NCI-H1417 (cell line): ENCODE results near the gene CYBC1.

Experiments used
- DNase-seq, 3 experiments: peaks; one replicate each; lab custom pipeline; 2025; lab: John Stamatoyannopoulos, UW

Gene CYBC1

DNA sequence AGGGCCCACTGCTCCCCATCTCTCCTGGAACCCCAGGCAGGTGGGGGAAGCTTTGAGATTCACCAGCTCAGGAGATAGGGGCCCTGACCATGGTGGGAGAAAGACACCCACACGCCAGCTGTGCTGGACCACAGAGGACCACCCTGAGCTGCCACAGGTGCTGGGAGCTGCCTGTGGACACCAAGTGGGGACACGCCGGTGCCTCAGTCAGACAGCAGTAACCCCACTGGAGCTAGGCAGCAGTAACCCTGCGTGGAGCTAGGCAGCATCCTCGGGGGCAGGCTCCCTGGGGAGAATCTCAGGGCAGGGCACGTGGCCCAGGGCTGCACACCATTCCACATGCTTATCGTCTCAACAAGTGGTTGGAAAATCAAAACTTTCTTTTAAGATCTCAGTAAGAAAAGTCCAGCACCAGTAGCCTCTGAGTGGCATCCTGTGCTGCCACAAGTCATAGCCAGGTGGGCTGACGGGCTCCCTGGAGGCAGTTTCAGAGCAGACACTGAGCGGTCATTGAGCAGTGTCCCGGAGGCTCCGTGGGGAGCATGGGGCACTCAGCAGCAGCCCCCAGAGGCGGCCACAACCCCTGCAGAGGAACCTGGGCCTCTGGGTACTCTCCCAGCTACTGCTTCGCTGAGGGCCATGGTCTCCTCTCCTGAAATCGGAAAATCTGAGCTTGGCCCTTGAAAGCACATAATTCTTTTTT lies 40.4 kb downstream of the CYBC1 start:
- DNase-seq: no peak

DNA sequence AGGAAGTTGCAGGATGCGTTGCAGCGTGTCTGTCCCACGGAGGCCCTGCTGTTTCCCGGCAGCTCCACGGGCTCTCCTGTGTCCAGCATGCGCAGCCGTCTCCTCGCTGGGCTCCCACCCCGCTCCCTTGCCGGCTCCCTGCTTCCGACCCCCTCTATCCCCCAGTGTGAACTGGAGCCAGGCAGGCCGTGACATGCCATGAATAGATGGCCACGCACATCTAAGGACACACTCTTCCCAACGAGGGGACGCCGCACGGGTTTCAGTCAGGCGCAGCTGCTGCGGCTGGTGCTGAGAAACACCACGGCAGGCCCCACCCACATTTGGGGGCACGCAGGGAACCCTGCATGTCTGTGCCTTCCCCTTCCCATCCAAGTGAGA lies 41.6 kb downstream of the CYBC1 start:
- no peak for DNase-seq

- DNase-seq: no peak
These were observed 42.1 kb downstream of the CYBC1 start for GRCh38 chr17:82408288-82408937.

- DNase-seq: peak in 1 of 3 experiments; percentile 8
These were observed 43.3 kb downstream of the CYBC1 start for GRCh38 chr17:82407255-82407654.

DNA sequence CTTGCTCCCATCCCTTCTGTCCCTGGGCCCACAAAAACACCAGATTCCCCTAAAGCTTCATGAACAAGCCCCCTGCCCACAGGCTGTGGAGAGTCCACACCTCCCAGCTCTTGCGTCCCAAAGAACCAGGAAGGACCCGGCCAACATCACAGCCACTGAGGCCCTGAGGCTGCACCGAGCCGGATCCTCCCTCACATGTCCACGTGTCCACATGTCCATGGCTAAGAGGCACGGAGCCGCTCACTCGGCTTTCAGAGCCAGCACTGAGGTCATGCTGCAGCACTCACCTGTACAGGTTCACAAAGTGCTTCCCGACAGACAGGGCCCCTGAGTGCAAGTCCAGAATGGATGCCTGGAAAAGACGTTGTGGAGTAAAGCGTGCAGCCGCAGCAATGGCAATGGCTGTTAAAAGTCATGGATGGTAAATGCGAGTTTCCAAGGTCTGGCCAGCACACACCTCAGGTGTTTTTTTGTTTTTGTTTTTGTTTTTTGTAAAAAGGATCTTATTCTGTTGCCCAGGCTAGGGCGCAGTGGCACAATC lies 44.4 kb downstream of the CYBC1 start:
- DNase-seq: no peak

DNA sequence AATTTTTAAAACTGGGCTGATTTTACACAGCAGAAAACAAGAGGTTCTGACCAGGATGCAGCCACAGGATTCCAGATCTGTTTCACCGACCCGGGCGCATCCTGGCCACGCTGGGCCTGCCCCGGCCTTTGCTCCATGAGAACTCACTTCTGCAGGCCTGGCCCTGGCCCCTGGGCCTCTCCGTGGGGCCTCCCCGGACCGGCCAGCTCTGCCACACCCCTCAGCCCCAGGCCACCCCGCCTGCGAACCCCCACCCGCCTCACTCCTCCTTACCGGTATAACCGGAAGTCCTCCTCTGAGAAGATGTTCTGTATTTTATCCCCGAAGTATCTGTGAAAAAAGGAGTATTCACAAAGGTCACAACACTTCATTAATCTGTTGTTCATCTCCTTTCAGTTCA lies 45.5 kb downstream of the CYBC1 start:
- no peak for DNase-seq

GRCh38 chr17:82403662-82404660 lies 46.6 kb downstream of the CYBC1 start:
- DNase-seq: no peak

- no peak for DNase-seq
These were observed 47.7 kb downstream of the CYBC1 start for GRCh38 chr17:82402865-82403264.

DNA sequence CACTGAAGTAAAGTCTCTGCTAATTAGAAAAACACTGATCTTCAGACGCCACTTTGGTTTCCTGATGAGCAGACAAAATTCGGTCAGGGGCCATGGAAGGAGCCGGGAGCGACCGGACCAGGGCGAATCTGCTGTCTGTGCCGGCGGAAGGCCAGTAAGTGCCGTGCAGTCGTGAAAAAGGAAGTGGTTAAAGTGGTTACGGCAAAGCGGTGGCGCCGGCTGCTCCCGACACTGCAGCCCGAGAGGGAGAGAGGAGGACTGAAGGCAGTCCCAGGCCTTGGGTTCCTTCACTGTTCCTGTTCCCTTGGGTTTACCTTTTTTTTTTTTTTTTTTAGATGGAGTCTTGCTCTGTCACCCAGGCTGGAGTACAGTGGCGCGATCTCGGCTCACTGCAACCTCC lies 49.7 kb downstream of the CYBC1 start:
- no peak for DNase-seq

DNA sequence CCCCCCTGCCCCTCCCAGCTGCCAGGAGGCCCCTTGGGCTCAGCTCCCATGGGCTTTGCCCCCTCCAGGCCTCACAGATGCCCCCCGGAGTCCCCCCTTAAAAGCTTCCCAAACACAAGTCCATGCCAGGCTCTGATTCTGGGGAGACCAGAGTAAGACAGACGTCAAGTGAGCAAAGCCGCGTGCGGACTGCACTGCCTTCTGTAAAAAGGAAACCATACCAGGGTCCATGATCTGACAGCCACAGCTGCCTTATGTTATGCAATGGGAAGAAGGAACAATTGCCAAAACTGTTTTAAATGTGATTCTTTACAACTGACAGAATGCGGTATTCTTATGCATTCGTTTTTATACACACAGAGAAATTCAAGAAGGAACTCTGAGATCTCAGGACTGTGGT lies 50.3 kb downstream of the CYBC1 start:
- DNase-seq: peak in 1 of 3 experiments; percentile 19

DNA sequence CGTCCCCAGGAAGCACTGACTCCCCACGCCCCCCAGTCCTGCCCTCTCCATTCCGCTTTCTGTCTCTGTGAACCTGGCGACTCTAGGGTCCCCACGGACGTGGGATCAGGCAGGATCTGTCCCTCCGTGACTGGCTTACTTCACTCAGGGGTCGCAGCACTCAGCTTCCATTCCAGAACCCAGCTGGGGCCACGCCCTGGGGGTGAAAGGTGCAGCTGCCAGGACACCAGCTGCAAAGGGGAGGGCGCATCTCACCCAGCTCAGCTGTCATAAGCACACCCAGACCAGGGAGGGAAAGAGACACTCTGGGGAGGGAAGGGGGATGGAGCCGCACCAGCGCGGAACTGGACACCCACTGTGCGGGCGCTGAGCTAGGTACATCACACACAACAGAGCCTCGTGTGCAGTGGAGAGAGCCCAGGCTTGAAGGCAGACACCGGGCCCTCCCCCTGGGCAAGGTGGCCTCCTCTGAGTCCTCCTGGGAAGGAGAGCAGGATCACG lies 50.9 kb downstream of the CYBC1 start:
- peak; percentile 35 to 72 (median 36) for DNase-seq

DNA sequence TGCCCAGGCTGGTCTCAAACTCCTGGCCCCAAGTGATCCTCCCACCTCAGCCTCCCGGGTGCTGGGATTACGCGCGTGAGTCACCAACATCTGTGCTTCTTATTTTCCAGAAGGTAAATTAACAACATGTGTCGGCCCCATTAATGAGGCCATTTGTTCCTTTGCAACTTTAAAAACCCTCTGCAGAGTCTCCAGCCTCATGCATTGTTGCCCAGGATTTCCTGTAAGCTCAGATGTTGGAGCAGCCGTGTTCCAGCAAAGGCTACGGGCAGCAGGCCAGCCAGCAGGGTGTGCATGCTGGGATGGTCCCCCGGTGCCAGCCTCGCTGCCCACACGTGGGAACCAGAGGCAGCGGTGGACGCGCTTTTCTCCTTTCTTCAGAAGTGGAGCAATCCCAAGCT lies 51.5 kb downstream of the CYBC1 start:
- DNase-seq: no peak

DNA sequence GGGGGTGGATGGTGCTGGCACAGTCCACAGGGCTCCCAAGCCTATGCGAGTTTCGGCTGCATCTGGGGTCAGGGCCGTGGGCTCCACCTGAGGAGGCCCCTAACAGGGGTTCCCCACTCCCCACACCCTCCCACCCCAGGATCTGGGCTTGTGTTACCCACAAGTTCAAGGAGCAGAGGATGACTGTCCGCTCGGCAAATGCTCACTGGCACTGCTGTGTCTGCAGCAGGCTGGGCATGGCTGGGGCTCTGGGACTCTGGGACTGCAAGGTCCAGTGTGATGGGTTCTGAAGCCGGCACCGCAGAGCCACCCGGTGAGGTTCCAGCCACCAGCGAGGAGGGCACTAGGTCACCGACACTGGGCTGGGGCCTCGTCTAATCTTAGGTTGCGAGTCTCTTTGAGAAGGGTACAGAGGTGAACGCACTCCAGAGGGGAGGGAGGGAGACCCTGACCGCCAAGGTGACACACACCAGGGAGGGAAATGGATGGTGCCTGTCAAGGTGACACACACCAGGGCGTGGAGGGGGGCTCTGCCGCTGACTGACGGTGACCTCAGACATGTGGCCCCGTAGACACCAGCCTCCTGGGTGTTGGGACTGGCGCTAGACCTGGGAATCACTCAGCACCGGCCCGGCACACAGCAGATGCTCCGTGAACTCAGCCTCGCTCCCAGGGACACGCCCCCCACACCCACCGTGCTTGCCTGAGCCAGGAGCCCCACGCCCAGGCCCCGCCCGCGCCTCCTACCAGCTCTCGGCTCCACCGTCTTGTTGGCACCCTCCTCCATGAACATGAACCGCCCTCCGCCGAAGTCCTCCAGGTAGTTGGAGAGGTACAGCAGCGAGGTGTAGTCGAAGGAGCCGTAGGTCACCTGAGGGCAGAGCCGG lies 52.9 kb downstream of the CYBC1 start:
- peak in 2 of 3 experiments; percentile 22 to 51 for DNase-seq

DNA sequence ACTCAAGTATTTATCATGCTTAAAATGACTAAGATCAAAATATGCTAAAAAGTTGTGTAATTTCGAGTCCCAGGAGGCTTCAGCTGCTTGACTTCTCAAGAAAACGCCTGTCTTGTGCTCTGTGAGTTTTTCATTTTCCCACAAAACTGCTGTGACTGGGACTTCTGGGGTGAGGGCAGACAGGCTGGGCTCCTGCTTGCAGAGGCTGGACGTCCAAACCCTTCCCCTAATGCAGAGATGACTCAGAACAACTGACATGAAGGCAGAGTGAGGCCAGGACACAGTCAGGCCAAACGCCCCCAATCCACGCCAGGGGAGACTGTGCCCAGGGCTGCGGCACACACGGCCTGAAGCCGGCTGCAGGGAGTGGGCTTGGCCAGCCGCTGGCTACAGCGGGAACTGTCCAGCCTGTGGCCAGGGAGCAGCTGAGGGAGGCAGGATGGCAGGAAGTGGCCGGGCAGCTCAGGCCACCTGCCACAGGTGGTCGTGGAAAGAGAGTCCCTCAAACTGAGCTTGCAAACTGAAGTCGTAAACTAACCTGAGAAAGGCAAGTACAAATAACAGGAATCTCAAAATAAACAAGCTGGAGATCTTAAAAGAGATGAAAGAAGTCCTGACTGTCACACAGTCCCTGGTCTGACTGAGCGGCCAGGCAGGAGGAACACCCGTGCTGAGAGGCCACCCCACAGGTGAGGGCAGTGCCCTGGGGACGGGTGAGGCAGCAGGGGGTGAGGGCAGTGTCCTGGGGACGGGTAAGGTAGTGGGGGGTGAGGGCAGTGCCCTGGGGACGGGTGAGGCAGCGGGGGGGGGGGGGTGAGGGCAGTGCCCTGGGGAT lies 53.7 kb downstream of the CYBC1 start:
- DNase-seq: no peak

DNA sequence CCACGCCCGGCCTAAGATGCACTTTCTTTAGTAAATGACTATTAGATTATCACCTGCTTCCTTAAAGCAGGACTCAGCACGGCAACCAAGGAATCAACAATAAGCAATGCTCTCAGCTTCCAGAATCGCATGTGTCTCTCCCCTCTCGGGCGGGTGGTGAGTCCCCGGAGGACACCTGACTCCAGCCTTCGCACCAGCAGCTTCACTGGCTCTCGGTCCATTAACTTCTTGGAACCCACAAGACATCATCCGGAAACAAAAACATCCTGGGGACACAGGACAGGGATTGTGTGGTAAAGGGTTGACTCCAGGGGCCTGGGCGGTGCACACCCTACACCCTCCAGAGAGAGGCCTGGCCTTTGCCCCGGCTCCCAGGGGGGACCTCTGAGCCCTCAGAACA lies 56.3 kb downstream of the CYBC1 start:
- no peak for DNase-seq

- DNase-seq: no peak
These were observed 57.6 kb downstream of the CYBC1 start for GRCh38 chr17:82392941-82393340.
